ENCODE data around the gene SPATS1.
A peak's percentile ranks its signal among the peaks of the same experiment; 100 is the strongest.

The SPATS1 gene

GRCh38 chr6:44355640-44356039 lies 13.2 kb downstream of the SPATS1 start:
- no peak overlapping the region for H3K27ac ChIP-seq (replicated peaks)
- no peak for DNase-seq (ENCODE audit: low read depth in 1 of 2, low spot score in 1 of 2)
- H3K4me3 ChIP-seq (replicated peaks; ENCODE audit: insufficient read depth, low read length): no peak overlapping the region
- H3K27me3 ChIP-seq (ENCODE audit: insufficient read depth, poor library complexity, severe bottlenecking): no peaks in the 10 kb centered on the region
- TF ChIP-seq GABPA (IDR thresholded peaks at IDR 0.05; ENCODE audit: low read depth) (no peak), SPI1 (IDR thresholded peaks at IDR 0.05; ENCODE audit: borderline replicate concordance, low read depth) (no peak), CTCF (IDR thresholded peaks at IDR 0.05; ENCODE audit: insufficient read depth, low read length) (no peak), POLR2AphosphoS5 (IDR thresholded peaks at IDR 0.05; ENCODE audit: low read depth) (no peak), REST (IDR thresholded peaks at IDR 0.05; ENCODE audit: insufficient replicate concordance, low read depth) (no peak)

- no peaks in the 10 kb centered on the region for H3K27me3 ChIP-seq (ENCODE audit: insufficient read depth, poor library complexity, severe bottlenecking)
- no peak overlapping the region for H3K4me3 ChIP-seq (replicated peaks; ENCODE audit: insufficient read depth, low read length)
- peak in 1 of 2 experiments; percentile 21 for DNase-seq (ENCODE audit: low read depth in 1 of 2, low spot score in 1 of 2)
- no peak for TF ChIP-seq REST (IDR thresholded peaks at IDR 0.05; ENCODE audit: insufficient replicate concordance, low read depth)
- no peak for TF ChIP-seq POLR2AphosphoS5 (IDR thresholded peaks at IDR 0.05; ENCODE audit: low read depth)
- TF ChIP-seq CTCF (IDR thresholded peaks at IDR 0.05; ENCODE audit: insufficient read depth, low read length): no peak
- no peak for TF ChIP-seq GABPA (IDR thresholded peaks at IDR 0.05; ENCODE audit: low read depth)
- peak; percentile 54; the same call in 1 of the 2 replicates for TF ChIP-seq SPI1 (IDR thresholded peaks at IDR 0.05; ENCODE audit: borderline replicate concordance, low read depth)
- no peak overlapping the region for H3K27ac ChIP-seq (replicated peaks)
Observed at GRCh38 chr6:44356487-44356886, 14.0 kb downstream of the SPATS1 start.

GRCh38 chr6:44359973-44360372 lies 17.5 kb downstream of the SPATS1 start:
- DNase-seq (ENCODE audit: low read depth in 1 of 2, low spot score in 1 of 2): no peak
- no peak for TF ChIP-seq POLR2AphosphoS5 (IDR thresholded peaks at IDR 0.05; ENCODE audit: low read depth)
- TF ChIP-seq SPI1 (IDR thresholded peaks at IDR 0.05; ENCODE audit: borderline replicate concordance, low read depth): no peak
- no peak for TF ChIP-seq GABPA (IDR thresholded peaks at IDR 0.05; ENCODE audit: low read depth)
- TF ChIP-seq REST (IDR thresholded peaks at IDR 0.05; ENCODE audit: insufficient replicate concordance, low read depth): no peak
- TF ChIP-seq CTCF (IDR thresholded peaks at IDR 0.05; ENCODE audit: insufficient read depth, low read length): no peak
- no peak overlapping the region for H3K27ac ChIP-seq (replicated peaks)
- H3K27me3 ChIP-seq (ENCODE audit: insufficient read depth, poor library complexity, severe bottlenecking): no peaks in the 10 kb centered on the region
- no peak overlapping the region for H3K4me3 ChIP-seq (replicated peaks; ENCODE audit: insufficient read depth, low read length)
